A549 (cell line): ENCODE data around the gene PIH1D1. TPM values are rescaled to one million over a fixed set of nuclear protein-coding genes. Genes with fewer than 3 reads are reported as not detected.

Source experiments
- ATAC-seq, 2 experiments: fragments of 200-7000 bp in 1 of 2; fragments of >200 bp in 1 of 2; cut with Nextera tagmentation in 1 of 2; cut with Tn5 transposase in 1 of 2; 3 replicates each; pipeline versions ENCODE4 v1.8.0 to v1.9.1; 2018 to 2020; ENCODE audit warnings: mild to moderate bottlenecking in 1 of 2, moderate library complexity in 1 of 2
- CTCF ChIA-PET: fragments of 300-600 bp; sonication (Branson Sonifier 250); formaldehyde crosslinking; extraction: SDS; loops from one replicate; lab custom pipeline; 2021; ENCODE audit warnings: antibody characterized with exemption, inconsistent platforms; lab: Yijun Ruan, JAX
- POLR2A ChIA-PET: fragments of 350-600 bp; formaldehyde crosslinking; extraction: SDS; loops from one replicate; lab custom pipeline; 2021; ENCODE audit warnings: antibody characterized with exemption, inconsistent platforms; lab: Yijun Ruan, JAX
- DNase-seq, 2 experiments: peaks; one replicate each; pipeline versions ENCODE4 v3.0.0 to v3.0.0-alpha.2; 2011 to 2016; ENCODE audit warnings: low read depth in 1 of 2, low spot score in 1 of 2
- FAIRE-seq: peaks from 2 replicates; lab custom pipeline; 2011; peaks lifted over from hg19 to GRCh38; lab: Jason Lieb, UNC
- H3K27ac ChIP-seq, 2 experiments: fragments of >200 bp; sonication (Bioruptor Twin); formaldehyde crosslinking; 3 replicates each; pipeline ENCODE4 v1.5.1; 2016 to 2017
- H3K4me1 ChIP-seq: fragments of >200 bp; sonication (Bioruptor Twin); formaldehyde crosslinking; 3 replicates; pipeline ENCODE4 v1.6.1; 2016
- H3K4me2 ChIP-seq: fragments of >200 bp; sonication (Bioruptor Twin); formaldehyde crosslinking; 3 replicates; pipeline ENCODE4 v1.6.1; 2016
- H3K4me3 ChIP-seq: fragments of >200 bp; sonication (Bioruptor Twin); formaldehyde crosslinking; 3 replicates; pipeline ENCODE4 v1.5.1; 2016
- H3K9me3 ChIP-seq: fragments of >200 bp; sonication (Bioruptor Twin); formaldehyde crosslinking; 3 replicates; pipeline ENCODE4 v1.6.1; 2016
- BCL3 ChIP-seq: fragments of >200 bp; sonication (Bioruptor Twin); formaldehyde crosslinking; IDR thresholded peaks from 3 replicates; pipeline ENCODE4 v1.6.1; 2016
- E2F6 ChIP-seq: IDR thresholded peaks from 2 replicates; pipeline ENCODE4 v1.6.1; 2012; ENCODE audit warnings: low read depth, borderline replicate concordance
- ELK1 ChIP-seq: fragments of 150-350 bp; IDR thresholded peaks from 2 replicates; pipeline ENCODE4 v1.6.1; 2014; ENCODE audit warnings: low read depth, mild to moderate bottlenecking, low read length
- ESRRA ChIP-seq: fragments of 150-350 bp; IDR thresholded peaks from 2 replicates; pipeline ENCODE4 v1.6.1; 2014; ENCODE audit warnings: mild to moderate bottlenecking, low read length, borderline replicate concordance
- GATA3 ChIP-seq: IDR thresholded peaks from 2 replicates; pipeline ENCODE4 v1.6.1; 2012; ENCODE audit warnings: borderline replicate concordance
- HDAC2 ChIP-seq: fragments of 200-600 bp; sonication (generic); IDR thresholded peaks from 2 replicates; pipeline ENCODE4 v1.6.1; 2016
- HES2 ChIP-seq: fragments of >200 bp; sonication (Bioruptor Twin); formaldehyde crosslinking; IDR thresholded peaks from 2 replicates; pipeline ENCODE4 v1.6.1; 2016
- HEYL ChIP-seq: fragments of 250-450 bp; sonication (Bioruptor Pico); IDR thresholded peaks from 2 replicates; pipeline ENCODE4 v1.8.0; 2021; ENCODE audit warnings: mild to moderate bottlenecking, moderate library complexity
- HMGXB4 ChIP-seq: fragments of 250-450 bp; sonication (Bioruptor Pico); IDR thresholded peaks from 2 replicates; pipeline ENCODE4 v1.5.0; 2021; ENCODE audit warnings: mild to moderate bottlenecking, moderate library complexity, borderline replicate concordance
- HOXA7 ChIP-seq: fragments of 250-450 bp; sonication (Bioruptor Pico); IDR thresholded peaks from 2 replicates; pipeline ENCODE4 v1.5.0; 2020; ENCODE audit warnings: mild to moderate bottlenecking, moderate library complexity
- HOXB5 ChIP-seq: fragments of 250-450 bp; sonication (Bioruptor Pico); IDR thresholded peaks from 2 replicates; pipeline ENCODE4 v1.5.0; 2020; ENCODE audit warnings: mild to moderate bottlenecking, moderate library complexity
- JUN ChIP-seq, 2 experiments: fragments of >200 bp; sonication (Bioruptor Twin); formaldehyde crosslinking; IDR thresholded peaks; 2 replicates in 1 of 2; 3 replicates in 1 of 2; pipeline ENCODE4 v1.6.1; 2016 to 2017
- JUNB ChIP-seq: fragments of >200 bp; sonication (Bioruptor Twin); formaldehyde crosslinking; IDR thresholded peaks from 2 replicates; pipeline ENCODE4 v1.6.1; 2016
- KDM1A ChIP-seq: fragments of 200-600 bp; sonication (generic); IDR thresholded peaks from 2 replicates; pipeline ENCODE4 v1.6.1; 2016; ENCODE audit warnings: low read depth, mild to moderate bottlenecking
- MAX ChIP-seq: IDR thresholded peaks from 2 replicates; pipeline ENCODE4 v1.6.1; 2012
- MYC ChIP-seq: IDR thresholded peaks from 2 replicates; pipeline ENCODE4 v1.6.1; 2012; ENCODE audit warnings: mild to moderate bottlenecking, inconsistent platforms, low read length, improper control_type of control experiment, borderline replicate concordance
- NFE2L2 ChIP-seq: fragments of 150-350 bp; conservative IDR thresholded peaks from 2 replicates; pipeline ENCODE4 v1.6.1; 2014; ENCODE audit warnings: low read length
- PBX3 ChIP-seq: IDR thresholded peaks from 2 replicates; pipeline ENCODE4 v1.6.1; 2012
- POLR2A ChIP-seq: IDR thresholded peaks from 2 replicates; pipeline ENCODE4 v1.6.1; 2012; ENCODE audit warnings: mild to moderate bottlenecking, low read length
- POLR2AphosphoS2 ChIP-seq: conservative IDR thresholded peaks from 2 replicates; pipeline ENCODE4 v1.6.1; 2012; ENCODE audit warnings: low read length, improper control_type of control experiment, inconsistent platforms
- RAD21 ChIP-seq, 2 experiments: fragments of >200 bp in 1 of 2; sonication (Bioruptor Twin) in 1 of 2; formaldehyde crosslinking in 1 of 2; IDR thresholded peaks in 1 of 2; conservative IDR thresholded peaks in 1 of 2; 2 replicates in 1 of 2; 3 replicates in 1 of 2; pipeline ENCODE4 v1.6.1; 2012 to 2018; ENCODE audit warnings: inconsistent platforms in 1 of 2
- RNF2 ChIP-seq: fragments of 200-600 bp; sonication (generic); IDR thresholded peaks from 2 replicates; pipeline ENCODE4 v1.6.1; 2016; ENCODE audit warnings: low read depth, mild to moderate bottlenecking, antibody characterized with exemption, moderate library complexity, borderline replicate concordance
- SMC3 ChIP-seq: fragments of >200 bp; sonication (Bioruptor Twin); formaldehyde crosslinking; IDR thresholded peaks from 3 replicates; pipeline ENCODE4 v1.6.1; 2018; ENCODE audit warnings: inconsistent platforms
- SREBF2 ChIP-seq: fragments of 450-650 bp; IDR thresholded peaks from 2 replicates; pipeline ENCODE4 v1.6.1; 2014; ENCODE audit warnings: mild to moderate bottlenecking, moderate library complexity
- TFCP2L1 ChIP-seq: fragments of 250-450 bp; sonication (Bioruptor Pico); IDR thresholded peaks from 2 replicates; pipeline ENCODE4 v1.5.0; 2021; ENCODE audit warnings: mild to moderate bottlenecking
- TP53 ChIP-seq: fragments of 250-450 bp; sonication (Bioruptor Pico); IDR thresholded peaks from 2 replicates; pipeline ENCODE4 v1.5.0; 2021; ENCODE audit warnings: mild to moderate bottlenecking, moderate library complexity
- USF2 ChIP-seq: fragments of 450-650 bp; IDR thresholded peaks from 2 replicates; pipeline ENCODE4 v1.6.1; 2014; ENCODE audit warnings: antibody characterized with exemption
- ZC3H11A ChIP-seq: fragments of 450-650 bp; IDR thresholded peaks from 2 replicates; pipeline ENCODE4 v1.6.1; 2014; ENCODE audit warnings: antibody characterized with exemption, mild to moderate bottlenecking
- ZFP36 ChIP-seq: fragments of 450-650 bp; IDR thresholded peaks from 2 replicates; pipeline ENCODE4 v1.6.1; 2014; ENCODE audit warnings: borderline replicate concordance; ENCODE audit not compliant: partially characterized antibody
- whole genome bisulfite sequencing: methylation state at CpG from one replicate; pipeline ENCODE4 v1.1.6; 2017; ENCODE audit errors: missing lambda C conversion rate; 5-methylcytosine and 5-hydroxymethylcytosine counted together
- polyA plus RNA-seq, 4 experiments: library from polyadenylated mRNA; depleted of rRNA in 3 of 4; stranded (reverse); fragments of >200 nt; fragmentation: RNase III in 1 of 4; extraction: RNeasy Plus Mini Kit Qiagen cat#74134 plus additional on column Dnase treatment in 1 of 4; gene quantifications; 2 replicates in 3 of 4; 3 replicates in 1 of 4; pipeline ENCODE4 v1.2.3, GENCODE V29; 2011 to 2017

The PIH1D1 gene
- polyA plus RNA-seq, 2 of the 4 experiments (the other 2 are of a cell fraction) = 89.7 to 114 TPM

GRCh38 chr19:49497789-49498103, 46.1 kb upstream of the PIH1D1 start:
- no peak for FAIRE-seq
- TF ChIP-seq TP53 (CRISPR knock-in tag) (no peak), SREBF2 (no peak), ELK1 (no peak), RNF2 (no peak), USF2 (no peak), JUNB (no peak), HOXB5 (CRISPR knock-in tag) (no peak), HDAC2 (no peak), TFCP2L1 (CRISPR knock-in tag) (0 out of 2 replicates have a peak, but pooled peaks have one; percentile 32)
- POLR2A ChIA-PET = no interaction called here
- H3K4me1 ChIP-seq = peaks cover 34% of the 10 kb centered on the region
- no peaks in the 10 kb centered on the region for H3K9me3 ChIP-seq
- DNase-seq = no peak
- H3K4me2 ChIP-seq = peak overlapping the region; percentile 89
- 88% methylated on average over 12 of the region's 12 CpGs for WGBS
- CTCF ChIA-PET = interaction anchor here (1.2 to 2.7 kb wide), 3 partner anchors 9 to 175 kb away, joined by 5 to 8 read pairs (median 6); no protein-coding TSS in a partner anchor
- peak overlapping the region; percentile 97 for H3K4me3 ChIP-seq
- H3K27ac ChIP-seq = peak overlapping the region; percentile 93 to 97; a peak in 5 of 6 replicates
- ATAC-seq = no peak

- 3% methylated on average over 22 of the region's 22 CpGs for WGBS
- peak; percentile 77 to 79 for DNase-seq
- no peaks in the 10 kb centered on the region for H3K9me3 ChIP-seq
- peak in 1 of 2 experiments; percentile 7; a peak in 2 of 6 replicates for ATAC-seq
- peaks cover 34% of the 10 kb centered on the region for H3K4me1 ChIP-seq
- peak overlapping the region; percentile 97 for H3K4me3 ChIP-seq
- peak overlapping the region; percentile 93 to 97 for H3K27ac ChIP-seq
- ChIA-PET POLR2A (interaction anchor here (1.7 kb wide), 1 partner anchor 83 kb away, joined by 11 read pairs; the partner anchor contains the start of genes NOSIP and PRRG2), CTCF (interaction anchor here (0.6 to 2.7 kb wide), 3 partner anchors 10 to 176 kb away, joined by 3 to 6 read pairs (median 5); no protein-coding TSS in a partner anchor)
- FAIRE-seq = no peak
- peak overlapping the region; percentile 89 for H3K4me2 ChIP-seq
- 0 out of 2 replicates have a peak, but pooled peaks have one; percentile 10 for TF ChIP-seq HOXB5 (CRISPR knock-in tag)
- TF ChIP-seq TP53 (CRISPR knock-in tag) = 0 out of 2 replicates have a peak, but pooled peaks have one; percentile 15
- TF ChIP-seq SMC3 = no peak
- no peak for TF ChIP-seq ESRRA
- TF ChIP-seq MAX = peak; percentile 93
- peak; percentile 84 for TF ChIP-seq MYC
- TF ChIP-seq POLR2AphosphoS2 = no peak
- TF ChIP-seq BCL3 = 0 out of 3 replicates have a peak, but pooled peaks have one; percentile 47
- no peak for TF ChIP-seq ZC3H11A
- TF ChIP-seq HES2 = no peak
- TF ChIP-seq SREBF2 = no peak
- TF ChIP-seq GATA3 = 0 out of 2 replicates have a peak, but pooled peaks have one; percentile 25
- TF ChIP-seq NFE2L2 = no peak
- 0 out of 2 replicates have a peak, but pooled peaks have one; percentile 54 for TF ChIP-seq PBX3
- TF ChIP-seq ZFP36 = no peak
- no peak for TF ChIP-seq JUN (IDR thresholded peaks at IDR 0.05)
- peak; percentile 57; the same call in 1 of the 2 replicates for TF ChIP-seq HMGXB4
- no peak for TF ChIP-seq KDM1A
- peak; percentile 78; the same call in 1 of the 2 replicates for TF ChIP-seq HOXA7 (CRISPR knock-in tag)
- TF ChIP-seq E2F6 = peak; percentile 42; the same call in 1 of the 2 replicates
- no peak for TF ChIP-seq HEYL (CRISPR knock-in tag)
- peak; percentile 64 for TF ChIP-seq POLR2A
- no peak for TF ChIP-seq TFCP2L1 (CRISPR knock-in tag)
- no peak for TF ChIP-seq RAD21 (conservative IDR thresholded peaks at IDR 0.05 in 1 of 2, IDR thresholded peaks at IDR 0.05 in 1 of 2)
Measured at GRCh38 chr19:49497047-49497788, 45.6 kb upstream of the PIH1D1 start.
